Progenitor cell of endocrine pancreas (in vitro differentiated cells): Measurements from ENCODE around the gene NLRC5. TPM values are rescaled to one million over a fixed set of nuclear protein-coding genes. Genes with fewer than 3 reads are reported as not detected.
A peak's percentile ranks its signal among the peaks of the same experiment; 100 is the strongest.

Experiments
- DNase-seq: peaks from one replicate; pipeline ENCODE4 v3.0.0; 2021; ENCODE audit warnings: low spot score; ENCODE audit not compliant: unreplicated experiment
- H3K27ac Mint-ChIP-seq: 2 replicates; pipeline ENCODE4 v1.8.0; 2021; ENCODE audit warnings: mild to moderate bottlenecking, moderate library complexity, mixed read lengths
- H3K27me3 Mint-ChIP-seq: 2 replicates; pipeline ENCODE4 v1.8.0; 2021; ENCODE audit warnings: mixed read lengths
- H3K36me3 Mint-ChIP-seq: 2 replicates; pipeline ENCODE4 v1.8.0; 2022; ENCODE audit warnings: mixed read lengths; ENCODE audit not compliant: insufficient read depth
- H3K4me1 Mint-ChIP-seq: 2 replicates; pipeline ENCODE4 v1.8.0; 2021; ENCODE audit warnings: low read depth, mixed read lengths
- H3K4me3 Mint-ChIP-seq: 2 replicates; pipeline ENCODE4 v1.8.0; 2021; ENCODE audit warnings: low read depth, mild to moderate bottlenecking, moderate library complexity, mixed read lengths
- H3K9me3 Mint-ChIP-seq: 2 replicates; pipeline ENCODE4 v1.8.0; 2021; ENCODE audit warnings: low read depth, mixed read lengths
- total RNA-seq: library from RNA; stranded (reverse); gene quantifications from 2 replicates; pipeline ENCODE4 v1.2.1, GENCODE V29; 2021
- TF ChIP-seq, protein P1 (sequence below): fragments of 200-600 bp; sonication (generic); IDR thresholded peaks from one replicate; pipeline ENCODE4 v1.5.0; 2021; ENCODE audit warnings: antibody characterized with exemption, mild to moderate bottlenecking; ENCODE audit not compliant: unreplicated experiment

Gene NLRC5
- total RNA-seq, 1 donor from 2014 or later, result not detected

DNA sequence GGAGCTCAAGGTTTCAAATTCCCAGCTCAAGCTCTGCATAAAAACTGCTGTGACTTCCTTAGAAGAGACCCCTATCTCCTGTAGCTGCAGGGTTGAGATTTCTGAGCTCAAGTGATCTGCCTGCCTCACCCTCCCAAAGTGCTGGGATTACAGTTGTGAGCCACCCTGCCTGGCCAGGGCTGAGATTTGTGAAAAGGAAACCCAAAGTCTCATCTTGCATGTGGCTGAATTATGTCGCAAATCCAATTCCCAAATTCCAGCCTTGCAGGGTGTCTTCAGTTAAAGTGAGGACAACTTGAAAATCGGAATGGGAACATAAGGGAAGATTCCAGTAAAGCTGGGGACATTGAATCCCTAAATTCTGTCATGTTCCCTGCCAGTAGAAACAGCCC is 41.8 kb upstream of the NLRC5 start:
- no peak for DNase-seq
- peaks cover 14% of the 10 kb centered on the region for H3K36me3 Mint-ChIP-seq
- TF ChIP-seq, protein P1, sequence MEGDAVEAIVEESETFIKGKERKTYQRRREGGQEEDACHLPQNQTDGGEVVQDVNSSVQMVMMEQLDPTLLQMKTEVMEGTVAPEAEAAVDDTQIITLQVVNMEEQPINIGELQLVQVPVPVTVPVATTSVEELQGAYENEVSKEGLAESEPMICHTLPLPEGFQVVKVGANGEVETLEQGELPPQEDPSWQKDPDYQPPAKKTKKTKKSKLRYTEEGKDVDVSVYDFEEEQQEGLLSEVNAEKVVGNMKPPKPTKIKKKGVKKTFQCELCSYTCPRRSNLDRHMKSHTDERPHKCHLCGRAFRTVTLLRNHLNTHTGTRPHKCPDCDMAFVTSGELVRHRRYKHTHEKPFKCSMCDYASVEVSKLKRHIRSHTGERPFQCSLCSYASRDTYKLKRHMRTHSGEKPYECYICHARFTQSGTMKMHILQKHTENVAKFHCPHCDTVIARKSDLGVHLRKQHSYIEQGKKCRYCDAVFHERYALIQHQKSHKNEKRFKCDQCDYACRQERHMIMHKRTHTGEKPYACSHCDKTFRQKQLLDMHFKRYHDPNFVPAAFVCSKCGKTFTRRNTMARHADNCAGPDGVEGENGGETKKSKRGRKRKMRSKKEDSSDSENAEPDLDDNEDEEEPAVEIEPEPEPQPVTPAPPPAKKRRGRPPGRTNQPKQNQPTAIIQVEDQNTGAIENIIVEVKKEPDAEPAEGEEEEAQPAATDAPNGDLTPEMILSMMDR, result no peak
- no peak overlapping the region for H3K4me3 Mint-ChIP-seq
- H3K9me3 Mint-ChIP-seq, result no peaks in the 10 kb centered on the region
- H3K27me3 Mint-ChIP-seq, result no peaks in the 10 kb centered on the region
- H3K27ac Mint-ChIP-seq, result peak overlapping the region; percentile 20
- H3K4me1 Mint-ChIP-seq, result peaks cover 4% of the 10 kb centered on the region

GRCh38 chr16:56948234-56948633 is 41.1 kb upstream of the NLRC5 start:
- H3K4me3 Mint-ChIP-seq, result no peak overlapping the region
- H3K27ac Mint-ChIP-seq, result no peak overlapping the region
- H3K27me3 Mint-ChIP-seq, result no peaks in the 10 kb centered on the region
- peaks cover 9% of the 10 kb centered on the region for H3K36me3 Mint-ChIP-seq
- peaks cover 4% of the 10 kb centered on the region for H3K4me1 Mint-ChIP-seq
- DNase-seq, result no peak
- H3K9me3 Mint-ChIP-seq, result no peaks in the 10 kb centered on the region
- TF ChIP-seq, protein P1, result no peak

- TF ChIP-seq, protein P1, result no peak
- DNase-seq, result no peak
- Mint-ChIP-seq H3K4me1 (peaks cover 2% of the 10 kb centered on the region), H3K36me3 (peaks cover 4% of the 10 kb centered on the region), H3K27ac (no peak overlapping the region), H3K27me3 (no peaks in the 10 kb centered on the region), H3K9me3 (no peaks in the 10 kb centered on the region), H3K4me3 (no peak overlapping the region)
These were observed 39.3 kb upstream of the NLRC5 start for GRCh38 chr16:56950051-56950450.

- Mint-ChIP-seq H3K4me3 (no peak overlapping the region), H3K27me3 (no peaks in the 10 kb centered on the region), H3K27ac (no peak overlapping the region), H3K36me3 (peaks cover 4% of the 10 kb centered on the region), H3K9me3 (no peaks in the 10 kb centered on the region), H3K4me1 (peaks cover 2% of the 10 kb centered on the region)
- TF ChIP-seq, protein P1, result no peak
- DNase-seq, result no peak
These were observed 38.9 kb upstream of the NLRC5 start for GRCh38 chr16:56950455-56950854.

- Mint-ChIP-seq H3K4me1 (peaks cover 2% of the 10 kb centered on the region), H3K27me3 (no peaks in the 10 kb centered on the region), H3K36me3 (peaks cover 4% of the 10 kb centered on the region), H3K27ac (peak overlapping the region; percentile 32), H3K4me3 (no peak overlapping the region), H3K9me3 (no peaks in the 10 kb centered on the region)
- TF ChIP-seq, protein P1, result peak; percentile 63
- DNase-seq, result peak; percentile 17
These were observed 38.2 kb upstream of the NLRC5 start for GRCh38 chr16:56950881-56951771.
